HG03135 (cell line): ENCODE data around the gene GAL3ST2.
"Not testable (repeated sequence)": the region's sequence is repeated elsewhere in the genome, so short reads cannot be mapped to it uniquely, and the experiment has no call there.

Experiments
- ATAC-seq: cut with Tn5 transposase; IDR thresholded peaks from one replicate; pipeline ENCODE4 v1.9.1; 2021; ENCODE audit warnings: mild to moderate bottlenecking, moderate library complexity; ENCODE audit not compliant: unreplicated experiment

GAL3ST2 gene

GRCh38 chr2:241776336-241777169 lies at the start of gene GAL3ST2:
Gene GAL3ST2, plus strand, starts transcription at chr2:241776822. Its CDS starts 134 bp downstream, at chr2:241776956.
- no peak for ATAC-seq

DNA sequence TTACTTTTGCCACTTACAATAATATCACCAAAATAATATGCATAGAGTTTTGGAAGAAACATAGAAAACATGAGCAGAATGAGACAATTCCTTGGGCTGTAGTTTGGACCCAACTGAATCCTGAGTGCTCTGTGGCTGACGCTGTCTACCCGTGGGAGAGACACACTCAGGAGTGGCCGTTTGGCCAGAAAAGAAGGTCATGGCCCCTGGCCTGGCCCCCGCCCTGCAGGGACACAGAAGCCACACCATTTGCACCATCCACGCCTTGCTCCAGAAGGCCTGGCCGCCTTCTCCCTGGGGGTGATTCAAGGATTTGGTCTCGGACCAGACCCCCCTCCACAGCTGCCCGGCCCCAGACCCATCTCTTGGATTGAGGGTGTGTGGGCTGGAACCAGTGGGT lies 48.6 kb upstream of the GAL3ST2 start:
- ATAC-seq: no peak

DNA sequence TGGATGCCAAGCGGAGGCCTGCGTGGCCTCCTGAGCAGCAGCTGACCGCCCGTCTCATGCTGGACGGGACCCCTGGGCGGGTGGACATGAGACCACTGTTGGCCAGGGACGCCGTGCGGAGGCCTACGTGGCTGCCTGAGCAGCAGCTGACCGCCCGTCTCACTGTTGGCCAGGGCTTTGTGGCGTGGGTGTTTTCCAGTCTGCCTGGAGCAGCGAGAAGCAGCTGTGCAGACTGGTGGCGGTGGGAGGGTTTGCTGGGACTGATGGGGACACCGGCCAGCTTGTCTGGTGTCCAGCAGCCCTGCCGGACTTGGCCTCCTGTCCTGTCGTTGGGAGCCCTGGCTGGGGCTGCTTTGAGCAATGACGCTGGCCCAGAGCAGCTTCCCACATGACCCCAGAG lies 48.0 kb upstream of the GAL3ST2 start:
- no peak for ATAC-seq

- ATAC-seq: no peak
These were observed 46.8 kb upstream of the GAL3ST2 start for GRCh38 chr2:241729868-241730267.

DNA sequence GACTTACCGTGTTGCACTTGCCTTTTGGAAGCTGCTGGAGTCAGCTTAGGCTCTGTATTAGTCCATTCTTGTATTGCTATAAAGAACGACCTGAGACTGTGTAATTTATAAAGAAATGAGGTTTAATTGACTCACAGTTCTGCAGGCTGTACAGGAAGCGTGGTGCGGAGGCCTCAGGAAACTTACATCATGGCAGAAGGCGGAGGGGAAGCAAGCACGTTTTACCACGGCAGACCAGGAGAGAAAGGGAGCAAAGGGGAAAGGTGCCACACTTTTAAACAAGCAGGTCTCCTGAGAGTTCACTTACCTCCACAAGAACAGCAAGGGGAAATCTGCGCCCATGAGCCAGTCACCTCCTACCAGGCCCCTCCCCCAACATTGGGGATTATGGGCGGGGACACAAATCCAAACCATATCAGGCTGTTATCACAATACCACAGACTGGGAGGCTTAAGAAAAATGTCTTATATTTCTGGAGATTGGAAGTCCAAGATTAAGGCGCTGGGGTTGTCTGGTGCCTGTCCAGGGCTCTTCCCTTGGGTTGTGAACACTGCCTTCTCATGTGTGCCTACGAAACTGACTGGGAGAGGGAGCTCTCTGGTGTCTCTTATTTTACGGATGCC lies 45.8 kb upstream of the GAL3ST2 start:
- no peak for ATAC-seq

DNA sequence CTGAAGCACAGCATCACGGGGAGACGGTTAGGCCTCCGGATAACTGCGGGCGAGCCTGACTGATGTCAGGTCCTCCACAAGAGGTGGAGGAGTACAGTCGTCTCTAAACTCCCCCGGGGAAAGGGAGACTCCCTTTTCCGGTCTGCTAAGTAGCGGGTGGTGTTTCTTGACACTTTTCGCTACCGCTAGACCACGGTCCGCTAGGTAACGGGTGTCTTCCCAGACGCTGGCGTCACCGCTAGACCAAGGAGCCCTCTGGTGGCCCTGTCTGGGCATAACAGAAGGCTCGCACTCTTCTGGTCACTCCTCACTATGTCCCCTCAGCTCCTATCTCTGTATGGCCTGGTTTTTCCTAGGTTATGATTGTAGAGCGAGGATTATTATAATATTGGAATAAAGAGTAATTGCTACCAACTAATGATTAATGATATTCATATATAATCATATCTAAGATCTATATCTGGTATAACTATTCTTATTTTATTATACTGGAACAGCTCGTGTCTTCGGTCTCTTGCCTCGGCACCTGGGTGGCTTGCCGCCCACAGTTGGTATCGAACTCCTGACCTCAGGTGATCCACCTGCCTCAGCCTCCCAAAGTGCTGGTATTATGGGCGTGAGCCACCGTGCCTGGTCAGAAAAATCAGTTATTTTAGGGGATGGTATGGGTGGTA lies 44.0 kb upstream of the GAL3ST2 start:
- ATAC-seq: not testable (repeated sequence)

DNA sequence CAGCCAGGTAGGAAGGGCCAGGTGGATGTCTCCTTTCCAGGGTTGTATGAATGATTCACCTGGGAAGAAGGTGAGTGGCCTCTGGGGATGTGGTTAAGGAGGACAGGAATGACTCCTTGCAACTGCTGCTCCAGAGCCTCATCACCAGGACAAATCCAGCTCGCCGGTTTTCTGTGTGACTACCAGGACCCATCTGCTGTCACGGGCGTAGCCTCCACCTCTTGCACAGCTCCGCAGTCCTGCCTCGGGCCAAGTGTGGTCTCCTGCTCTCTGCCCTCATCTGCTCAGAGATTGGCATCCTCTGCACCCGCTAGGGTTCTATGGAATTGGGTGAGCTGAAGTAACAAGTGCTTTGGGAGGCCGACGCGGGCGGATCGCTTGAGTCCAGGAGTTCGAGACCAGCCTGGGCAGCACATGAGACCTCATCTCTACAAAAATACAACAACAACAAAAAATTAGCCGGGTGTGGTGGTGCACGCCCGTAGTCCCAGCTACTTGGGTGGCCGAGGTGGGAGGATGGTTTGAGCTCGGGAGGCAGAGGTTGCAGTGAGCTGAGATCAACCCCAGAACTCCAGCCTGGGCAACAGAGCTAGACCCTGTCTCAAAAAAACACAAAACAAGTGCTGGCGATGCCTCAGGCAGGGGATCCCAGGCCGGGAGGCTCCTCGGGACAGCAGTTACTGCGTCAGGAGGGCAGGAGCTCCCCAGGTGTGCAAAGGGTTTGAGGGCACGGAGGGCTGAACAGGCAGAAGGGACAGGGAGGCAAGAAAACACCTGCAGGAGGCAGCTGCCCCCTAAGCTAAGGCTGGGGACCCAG lies 43.0 kb upstream of the GAL3ST2 start:
- no peak for ATAC-seq

- no peak for ATAC-seq
These were observed 42.5 kb upstream of the GAL3ST2 start for GRCh38 chr2:241734208-241734466.

GRCh38 chr2:241734467-241735208 lies 42.0 kb upstream of the GAL3ST2 start, which contains the start of gene D2HGDH:
Gene D2HGDH, plus strand, starts transcription at chr2:241734630. Its CDS starts 595 bp downstream, at chr2:241735225.
- peak; percentile 77 for ATAC-seq

GRCh38 chr2:241736111-241736510 lies 40.5 kb upstream of the GAL3ST2 start:
- no peak for ATAC-seq

- no peak for ATAC-seq
These were observed 38.5 kb upstream of the GAL3ST2 start for GRCh38 chr2:241738040-241738686.

DNA sequence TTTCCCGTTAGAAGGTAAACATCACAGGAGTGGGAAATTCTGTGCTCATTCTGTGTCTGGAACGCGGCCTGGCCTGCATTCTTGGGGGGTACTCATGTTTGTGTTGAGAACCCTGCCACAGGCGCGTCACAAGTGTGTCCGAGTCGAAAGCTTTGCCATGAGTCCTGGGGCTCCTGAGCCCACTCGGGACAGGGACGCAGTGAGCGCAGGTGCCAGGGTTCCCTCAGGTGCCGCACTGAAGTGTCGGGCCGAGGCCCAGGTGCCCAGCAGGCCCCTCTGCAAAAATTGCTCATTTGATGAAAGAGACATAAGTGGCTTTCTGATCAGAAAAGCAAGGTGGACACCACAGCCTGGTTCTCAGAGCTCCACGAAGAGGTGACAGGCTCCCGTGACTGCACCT lies 37.4 kb upstream of the GAL3ST2 start:
- no peak for ATAC-seq

DNA sequence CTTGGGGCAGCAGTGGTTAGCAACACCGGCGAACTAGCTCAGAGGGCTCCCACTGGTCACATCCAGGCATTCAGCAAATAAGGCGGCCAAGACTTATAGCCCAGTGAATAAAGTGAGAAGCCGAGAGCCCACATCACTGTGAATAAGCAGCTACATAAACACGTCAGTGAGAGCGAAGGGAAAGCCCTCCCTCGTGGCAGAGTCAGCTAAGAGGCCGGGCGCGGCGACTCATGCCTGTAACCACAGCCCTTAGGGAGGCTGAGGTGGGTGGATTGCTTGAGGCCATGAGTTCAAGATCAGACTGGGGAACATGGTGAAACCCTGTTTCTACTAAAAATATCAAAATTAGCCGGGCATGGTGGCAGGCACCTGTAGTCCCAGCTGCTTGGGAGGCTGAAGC lies 37.0 kb upstream of the GAL3ST2 start:
- ATAC-seq: no peak

DNA sequence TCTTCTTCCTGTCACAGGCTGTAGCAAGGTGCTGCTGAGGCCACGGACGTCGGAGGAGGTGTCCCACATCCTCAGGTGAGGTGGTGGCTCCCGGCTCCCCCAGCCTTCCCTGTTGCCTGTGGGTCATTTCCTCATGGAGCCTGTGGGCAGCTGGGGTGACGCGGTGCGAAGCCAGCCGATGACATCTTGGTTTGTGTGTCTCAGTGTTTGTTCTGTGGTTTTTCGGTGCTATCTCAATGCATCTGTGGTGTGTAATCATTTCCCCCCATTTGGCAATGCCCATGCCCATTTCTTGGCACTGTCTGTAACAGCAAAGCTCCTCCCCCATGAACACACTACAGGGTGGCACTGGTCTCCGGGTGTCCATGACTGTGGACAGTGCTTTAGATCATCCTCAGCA lies 35.6 kb upstream of the GAL3ST2 start:
- ATAC-seq: no peak

- no peak for ATAC-seq
These were observed 34.2 kb upstream of the GAL3ST2 start for GRCh38 chr2:241742320-241742939.

- ATAC-seq: not testable (repeated sequence)
These were observed 33.6 kb upstream of the GAL3ST2 start for GRCh38 chr2:241743008-241743407.

DNA sequence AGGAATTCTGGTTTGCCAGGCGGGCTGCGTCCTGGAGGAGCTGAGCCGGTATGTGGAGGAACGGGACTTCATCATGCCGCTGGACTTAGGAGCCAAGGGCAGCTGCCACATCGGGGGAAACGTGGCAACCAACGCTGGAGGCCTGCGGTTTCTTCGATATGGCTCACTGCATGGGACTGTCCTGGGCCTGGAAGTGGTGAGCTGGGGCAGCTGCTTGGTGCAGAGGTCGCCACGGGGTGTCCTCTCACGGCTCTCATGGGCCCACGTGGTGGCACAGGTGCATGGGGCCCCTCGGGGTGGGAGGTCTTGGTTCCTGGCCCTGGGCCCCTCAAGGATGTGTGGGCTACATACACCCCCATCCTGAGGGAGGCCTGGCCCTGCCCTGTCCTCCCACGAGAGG lies 33.0 kb upstream of the GAL3ST2 start:
- no peak for ATAC-seq

DNA sequence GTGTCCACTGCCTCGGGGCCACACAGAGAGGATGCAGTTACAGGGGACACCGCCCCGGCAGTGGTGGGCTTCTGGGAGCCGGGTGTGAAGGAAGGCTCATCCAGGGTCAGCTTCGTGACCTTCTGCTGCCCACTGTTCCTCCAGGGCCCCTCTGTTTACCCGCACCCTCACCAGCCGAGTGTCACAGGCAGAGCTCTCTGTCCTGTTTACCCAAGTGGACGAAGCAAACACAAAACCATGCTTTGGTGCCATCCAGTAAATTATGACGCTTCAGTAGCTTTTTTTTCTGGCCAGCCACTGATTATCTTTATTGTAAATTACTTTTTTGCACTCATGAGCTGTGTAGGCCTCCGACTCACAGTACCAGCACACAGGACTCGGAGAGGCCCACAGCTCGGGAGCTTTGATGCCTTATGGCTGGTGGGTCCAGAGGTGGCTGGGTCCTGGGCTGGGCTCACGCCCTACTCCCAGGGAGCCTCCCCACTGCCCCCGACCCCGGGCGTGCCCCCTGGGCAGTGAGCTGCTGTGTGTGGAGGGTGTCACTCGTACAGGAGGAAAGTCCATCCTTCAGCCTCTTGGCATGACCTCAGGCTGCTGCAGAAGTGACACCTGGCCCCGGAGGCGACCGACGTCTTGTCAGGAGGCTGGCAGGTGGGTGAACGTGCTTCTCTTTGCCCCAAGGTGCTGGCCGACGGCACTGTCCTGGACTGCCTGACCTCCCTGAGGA lies 32.4 kb upstream of the GAL3ST2 start:
- no peak for ATAC-seq

GRCh38 chr2:241745276-241745675 lies 31.3 kb upstream of the GAL3ST2 start:
- ATAC-seq: no peak
